PC-3 (cell line): ENCODE results near the gene ATG2A. TPM values are rescaled to one million over a fixed set of nuclear protein-coding genes. Genes with fewer than 3 reads are reported as not detected.

Experiments
- ATAC-seq: fragments of 200-7000 bp; cut with Tn5 transposase; 2 replicates; pipeline ENCODE4 v1.9.1; 2020; ENCODE audit warnings: mild to moderate bottlenecking, moderate library complexity
- BruUV-seq: library from RNA; stranded (reverse); fragments of 400-500 nt; replicated peaks from 2 replicates; lab custom pipeline; 2021; lab: Mats Ljungman, UMichigan
- CTCF ChIA-PET: fragments of 300-600 bp; sonication (Branson Sonifier 250); formaldehyde crosslinking; loops from one replicate; lab custom pipeline; 2022; ENCODE audit warnings: antibody characterized with exemption; lab: Charles Lee
- POLR2A ChIA-PET: fragments of 300-600 bp; sonication (Branson Sonifier 250); formaldehyde crosslinking; loops from one replicate; lab custom pipeline; 2022; ENCODE audit warnings: antibody characterized with exemption; ENCODE audit not compliant: unreplicated experiment; lab: Charles Lee
- DNase-seq: peaks from one replicate; pipeline ENCODE4 v3.0.0-alpha.2; 2015
- H2AFZ ChIP-seq: fragments of 300-600 bp; sonication (generic); 2 replicates; pipeline ENCODE4 v1.6.0; 2016; ENCODE audit warnings: antibody characterized with exemption, low read length
- H3F3A ChIP-seq: fragments of 300-600 bp; sonication (generic); one replicate; pipeline ENCODE4 v1.6.0; 2017; ENCODE audit warnings: antibody characterized with exemption, low read length, control low read depth, mild to moderate bottlenecking; ENCODE audit not compliant: unreplicated experiment
- H3K27ac ChIP-seq: fragments of 300-600 bp; sonication (generic); 2 replicates; pipeline ENCODE4 v1.5.1; 2016; ENCODE audit warnings: mild to moderate bottlenecking, low read length
- H3K27me3 ChIP-seq: fragments of 300-600 bp; sonication (generic); 2 replicates; pipeline ENCODE4 v1.6.1; 2016; ENCODE audit warnings: low read length, mixed read lengths
- H3K36me3 ChIP-seq: fragments of 300-600 bp; sonication (generic); 2 replicates; pipeline ENCODE4 v1.6.1; 2016; ENCODE audit warnings: low read depth, mixed run types, low read length, mixed read lengths
- H3K4me1 ChIP-seq: fragments of 300-600 bp; sonication (generic); 2 replicates; pipeline ENCODE4 v1.5.1; 2016; ENCODE audit warnings: low read length; ENCODE audit not compliant: insufficient read depth
- H3K4me2 ChIP-seq: fragments of 300-600 bp; sonication (generic); 2 replicates; pipeline ENCODE4 v1.6.0; 2016; ENCODE audit warnings: low read length
- H3K4me3 ChIP-seq: fragments of 300-600 bp; sonication (generic); 2 replicates; pipeline ENCODE4 v1.5.1; 2016; ENCODE audit warnings: mild to moderate bottlenecking, low read length, mixed read lengths
- H3K79me2 ChIP-seq: fragments of 300-600 bp; sonication (generic); 2 replicates; pipeline ENCODE4 v1.6.1; 2017; ENCODE audit warnings: low read length, mixed read lengths
- H3K9ac ChIP-seq: fragments of 300-600 bp; sonication (generic); 2 replicates; pipeline ENCODE4 v1.6.0; 2016; ENCODE audit warnings: mild to moderate bottlenecking, low read length
- H3K9me2 ChIP-seq: fragments of 300-600 bp; sonication (generic); replicated peaks from 2 replicates; pipeline ENCODE4 v1.6.1; 2016; ENCODE audit warnings: mixed run types, low read length, mixed read lengths
- H3K9me3 ChIP-seq: fragments of 300-600 bp; sonication (generic); 2 replicates; pipeline ENCODE4 v1.6.1; 2016; ENCODE audit warnings: low read length, mixed read lengths
- H4K20me1 ChIP-seq: fragments of 300-600 bp; sonication (generic); 2 replicates; pipeline ENCODE4 v1.6.1; 2016; ENCODE audit warnings: low read length, mixed read lengths
- CTCF ChIP-seq: fragments of 300-600 bp; sonication (generic); conservative IDR thresholded peaks from 2 replicates; pipeline ENCODE4 v1.5.1; 2017; ENCODE audit warnings: antibody characterized with exemption, low read depth, mild to moderate bottlenecking, low read length
- EZH2 ChIP-seq: fragments of 300-600 bp; sonication (generic); IDR thresholded peaks from one replicate; pipeline ENCODE4 v1.6.1; 2017; ENCODE audit warnings: antibody characterized with exemption, mild to moderate bottlenecking, low read length; ENCODE audit not compliant: unreplicated experiment
- EZH2phosphoT487 ChIP-seq: fragments of 300-600 bp; sonication (generic); IDR thresholded peaks from 2 replicates; pipeline ENCODE4 v1.6.1; 2018; ENCODE audit warnings: mild to moderate bottlenecking, antibody characterized with exemption, low read length, borderline replicate concordance
- intact Hi-C: fragments of 100-400 bp; cut with micrococcal nuclease; formaldehyde crosslinking; loops from 2 replicates; pipeline ENCODE4 v1.9.0; 2023
- total RNA-seq: library from RNA; depleted of rRNA; stranded (reverse); fragments of >200 nt; gene quantifications from 2 replicates; pipeline ENCODE4 v1.2.3, GENCODE V29; 2014

Gene ATG2A
- total RNA-seq, 1 experiment from 2014 or later, result 45.6 TPM

- peak; percentile 34 for DNase-seq
- POLR2A ChIA-PET, result no interaction called here
- peak overlapping the region; percentile 20 for H3K4me2 ChIP-seq
Measured at GRCh38 chr11:64888729-64889511, 28.1 kb downstream of the ATG2A start.

GRCh38 chr11:64888406-64888728, 28.6 kb downstream of the ATG2A start:
- peaks cover 24% of the 10 kb centered on the region for H3K4me1 ChIP-seq
- POLR2A ChIA-PET, result no interaction called here
- BruUV-seq, result no TSS peak

More at GRCh38 chr11:64888729-64889511, 28.1 kb downstream of the ATG2A start:
- no TSS peak for BruUV-seq
- Histone ChIP-seq H3K27me3 (no peaks in the 10 kb centered on the region), H3F3A (no peaks in the 10 kb centered on the region), H3K9me2 (no peaks in the 10 kb centered on the region), H3K27ac (no peak overlapping the region), H3K4me3 (no peak overlapping the region), H3K4me1 (peaks cover 24% of the 10 kb centered on the region), H3K9ac (no peak overlapping the region), H4K20me1 (no peaks in the 10 kb centered on the region), H3K79me2 (no peaks in the 10 kb centered on the region), H2AFZ (0 out of 2 replicates have a peak overlapping the region, but pooled peaks have one; percentile 15), H3K9me3 (no peaks in the 10 kb centered on the region), H3K36me3 (no peaks in the 10 kb centered on the region)
- TF ChIP-seq EZH2, result no peak
- no peak for TF ChIP-seq CTCF
- TF ChIP-seq EZH2phosphoT487, result no peak
- ATAC-seq, result peak; percentile 6; the same call in 1 of the 2 replicates
- CTCF ChIA-PET, result no interaction called here
- intact Hi-C loops, result no loop called here

More at GRCh38 chr11:64888406-64888728, 28.6 kb downstream of the ATG2A start:
- Histone ChIP-seq H3K9ac (no peak overlapping the region), H3K27ac (no peak overlapping the region), H3K79me2 (no peaks in the 10 kb centered on the region), H3K9me3 (no peaks in the 10 kb centered on the region), H3F3A (no peaks in the 10 kb centered on the region), H3K4me3 (no peak overlapping the region), H3K36me3 (no peaks in the 10 kb centered on the region), H4K20me1 (no peaks in the 10 kb centered on the region), H3K27me3 (no peaks in the 10 kb centered on the region), H3K9me2 (no peaks in the 10 kb centered on the region), H2AFZ (peak overlapping the region; percentile 71), H3K4me2 (peak overlapping the region; percentile 59)
- no peak for TF ChIP-seq CTCF
- no peak for TF ChIP-seq EZH2
- TF ChIP-seq EZH2phosphoT487, result no peak
- CTCF ChIA-PET, result interaction anchor here (0.5 to 1.1 kb wide), 8 partner anchors 8 to 118 kb away, joined by 3 to 17 read pairs (median 3); partner anchors contain the start of gene CDC42BPG
- ATAC-seq (no peak), DNase-seq (no peak)
- intact Hi-C loops, result no loop called here
